Measurements from ENCODE around the gene RNF8.

The RNF8 gene

DNA sequence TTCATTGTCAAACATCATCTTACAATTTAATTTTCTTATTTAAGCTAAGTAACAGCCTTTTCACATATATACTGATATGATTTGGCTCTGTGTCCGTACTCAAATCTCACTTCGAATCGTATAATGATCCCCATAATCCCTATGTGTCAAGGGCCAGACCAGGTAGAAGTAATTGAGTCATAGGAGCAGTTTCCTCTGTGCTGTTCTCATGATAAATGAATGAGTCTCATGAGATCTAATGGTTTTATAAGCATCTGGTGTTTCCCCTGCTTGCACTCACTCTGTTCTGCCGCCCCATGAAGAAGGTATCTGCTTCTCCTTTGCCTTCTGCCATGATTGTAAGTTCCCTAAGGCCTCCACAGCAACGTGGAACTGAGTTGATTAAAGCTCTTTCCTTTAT is 54.2 kb downstream of the RNF8 start:
- CTCF ChIA-PET, result interaction anchor here (0.6 kb wide), 3 partner anchors 47 to 1918 kb away, joined by 3 to 5 read pairs (median 3); no protein-coding TSS in a partner anchor
- H3K4me3 ChIP-seq (ENCODE audit: low read depth, low read length), result no peak overlapping the region
- H3K9me3 ChIP-seq (ENCODE audit: control insufficient read depth, insufficient read depth, low read depth, low read length), result no peaks in the 10 kb centered on the region
- POLR2A ChIA-PET, result no interaction called here
- TF ChIP-seq OVOL3 (tag by site-specific recombination; IDR thresholded peaks at IDR 0.05) (no peak), ZNF157 (tag by site-specific recombination; IDR thresholded peaks at IDR 0.05) (no peak), BCL11B (tag by site-specific recombination; IDR thresholded peaks at IDR 0.05; ENCODE audit: low read depth) (no peak), ZNF514 (tag by site-specific recombination; IDR thresholded peaks at IDR 0.05) (no peak), ZXDB (tag by site-specific recombination; IDR thresholded peaks at IDR 0.05) (no peak), ZBTB21 (tag by site-specific recombination; IDR thresholded peaks at IDR 0.05) (no peak), ZNF529 (tag by site-specific recombination; IDR thresholded peaks at IDR 0.05; ENCODE audit: insufficient replicate concordance) (no peak), ZNF621 (tag by site-specific recombination; IDR thresholded peaks at IDR 0.05) (no peak), ZNF404 (tag by site-specific recombination; IDR thresholded peaks at IDR 0.05) (no peak), ZNF610 (tag by site-specific recombination; IDR thresholded peaks at IDR 0.05; ENCODE audit: borderline replicate concordance) (no peak), RBAK (tag by site-specific recombination; IDR thresholded peaks at IDR 0.05) (no peak), SP2 (tag by site-specific recombination; IDR thresholded peaks at IDR 0.05) (no peak), ZNF266 (tag by site-specific recombination; IDR thresholded peaks at IDR 0.05; ENCODE audit: low read depth) (no peak), ZNF239 (tag by site-specific recombination; IDR thresholded peaks at IDR 0.05) (no peak), ZNF10 (tag by site-specific recombination; IDR thresholded peaks at IDR 0.05) (no peak), ZSCAN16 (tag by site-specific recombination; IDR thresholded peaks at IDR 0.05) (no peak)
- TF ChIP-seq, protein P1, sequence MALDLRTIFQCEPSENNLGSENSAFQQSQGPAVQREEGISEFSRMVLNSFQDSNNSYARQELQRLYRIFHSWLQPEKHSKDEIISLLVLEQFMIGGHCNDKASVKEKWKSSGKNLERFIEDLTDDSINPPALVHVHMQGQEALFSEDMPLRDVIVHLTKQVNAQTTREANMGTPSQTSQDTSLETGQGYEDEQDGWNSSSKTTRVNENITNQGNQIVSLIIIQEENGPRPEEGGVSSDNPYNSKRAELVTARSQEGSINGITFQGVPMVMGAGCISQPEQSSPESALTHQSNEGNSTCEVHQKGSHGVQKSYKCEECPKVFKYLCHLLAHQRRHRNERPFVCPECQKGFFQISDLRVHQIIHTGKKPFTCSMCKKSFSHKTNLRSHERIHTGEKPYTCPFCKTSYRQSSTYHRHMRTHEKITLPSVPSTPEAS (tag by site-specific recombination; IDR thresholded peaks at IDR 0.05), result no peak
- TF ChIP-seq, protein P2, sequence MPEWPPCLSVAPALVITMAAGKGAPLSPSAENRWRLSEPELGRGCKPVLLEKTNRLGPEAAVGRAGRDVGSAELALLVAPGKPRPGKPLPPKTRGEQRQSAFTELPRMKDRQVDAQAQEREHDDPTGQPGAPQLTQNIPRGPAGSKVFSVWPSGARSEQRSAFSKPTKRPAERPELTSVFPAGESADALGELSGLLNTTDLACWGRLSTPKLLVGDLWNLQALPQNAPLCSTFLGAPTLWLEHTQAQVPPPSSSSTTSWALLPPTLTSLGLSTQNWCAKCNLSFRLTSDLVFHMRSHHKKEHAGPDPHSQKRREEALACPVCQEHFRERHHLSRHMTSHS (tag by site-specific recombination; IDR thresholded peaks at IDR 0.05), result no peak
- TF ChIP-seq, protein P3, sequence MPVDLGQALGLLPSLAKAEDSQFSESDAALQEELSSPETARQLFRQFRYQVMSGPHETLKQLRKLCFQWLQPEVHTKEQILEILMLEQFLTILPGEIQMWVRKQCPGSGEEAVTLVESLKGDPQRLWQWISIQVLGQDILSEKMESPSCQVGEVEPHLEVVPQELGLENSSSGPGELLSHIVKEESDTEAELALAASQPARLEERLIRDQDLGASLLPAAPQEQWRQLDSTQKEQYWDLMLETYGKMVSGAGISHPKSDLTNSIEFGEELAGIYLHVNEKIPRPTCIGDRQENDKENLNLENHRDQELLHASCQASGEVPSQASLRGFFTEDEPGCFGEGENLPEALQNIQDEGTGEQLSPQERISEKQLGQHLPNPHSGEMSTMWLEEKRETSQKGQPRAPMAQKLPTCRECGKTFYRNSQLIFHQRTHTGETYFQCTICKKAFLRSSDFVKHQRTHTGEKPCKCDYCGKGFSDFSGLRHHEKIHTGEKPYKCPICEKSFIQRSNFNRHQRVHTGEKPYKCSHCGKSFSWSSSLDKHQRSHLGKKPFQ (tag by site-specific recombination; IDR thresholded peaks at IDR 0.05), result no peak
- TF ChIP-seq, protein P4, sequence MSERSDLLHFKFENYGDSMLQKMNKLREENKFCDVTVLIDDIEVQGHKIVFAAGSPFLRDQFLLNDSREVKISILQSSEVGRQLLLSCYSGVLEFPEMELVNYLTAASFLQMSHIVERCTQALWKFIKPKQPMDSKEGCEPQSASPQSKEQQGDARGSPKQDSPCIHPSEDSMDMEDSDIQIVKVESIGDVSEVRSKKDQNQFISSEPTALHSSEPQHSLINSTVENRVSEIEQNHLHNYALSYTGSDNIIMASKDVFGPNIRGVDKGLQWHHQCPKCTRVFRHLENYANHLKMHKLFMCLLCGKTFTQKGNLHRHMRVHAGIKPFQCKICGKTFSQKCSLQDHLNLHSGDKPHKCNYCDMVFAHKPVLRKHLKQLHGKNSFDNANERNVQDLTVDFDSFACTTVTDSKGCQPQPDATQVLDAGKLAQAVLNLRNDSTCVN (tag by site-specific recombination; optimal IDR thresholded peaks at IDR 0.05), result no peak
- H3K4me1 ChIP-seq (ENCODE audit: control insufficient read depth, insufficient read depth, low read length), result no peaks in the 10 kb centered on the region
- H3K27ac ChIP-seq (ENCODE audit: extremely low read depth, low read depth, low read length), result no peak overlapping the region
- no peaks in the 10 kb centered on the region for H3K36me3 ChIP-seq (ENCODE audit: control insufficient read depth in 2 of 2, insufficient read depth in 1 of 2, low read length in 2 of 2)

DNA sequence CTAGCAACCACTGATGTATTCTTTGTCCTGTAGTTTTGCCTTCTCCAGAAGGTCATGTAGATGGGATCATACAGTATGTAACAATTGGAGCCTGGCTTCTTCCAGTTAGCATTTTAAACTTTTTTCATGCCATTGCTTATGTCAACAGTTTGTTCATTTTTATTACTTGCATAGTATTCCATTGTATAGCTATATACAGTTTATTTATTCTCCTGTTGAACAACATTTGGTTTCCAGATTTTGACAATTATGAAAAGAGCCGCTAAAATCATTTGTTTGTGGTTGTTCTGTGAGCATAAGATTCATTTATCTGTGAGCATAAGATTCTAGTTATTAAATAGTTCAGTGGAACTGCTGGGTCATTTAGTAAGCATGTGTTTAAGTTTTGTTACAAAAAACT is 55.7 kb downstream of the RNF8 start:
- ChIA-PET POLR2A (no interaction called here), CTCF (interaction anchor here (0.6 to 2.8 kb wide), 2 partner anchors 28 to 84 kb away, joined by 3 to 8 read pairs; no protein-coding TSS in a partner anchor)
- Histone ChIP-seq H3K36me3 (ENCODE audit: control insufficient read depth in 2 of 2, insufficient read depth in 1 of 2, low read length in 2 of 2) (no peaks in the 10 kb centered on the region), H3K4me1 (ENCODE audit: control insufficient read depth, insufficient read depth, low read length) (no peaks in the 10 kb centered on the region), H3K4me3 (ENCODE audit: low read depth, low read length) (no peak overlapping the region), H3K9me3 (ENCODE audit: control insufficient read depth, insufficient read depth, low read depth, low read length) (no peaks in the 10 kb centered on the region), H3K27ac (ENCODE audit: extremely low read depth, low read depth, low read length) (no peak overlapping the region)
- peak; percentile 52; the same call in 1 of the 2 replicates for TF ChIP-seq ZNF660 (tag by site-specific recombination; IDR thresholded peaks at IDR 0.05)
- TF ChIP-seq ZNF521 (tag by site-specific recombination; IDR thresholded peaks at IDR 0.05), result no peak
- no peak for TF ChIP-seq BCL11B (tag by site-specific recombination; IDR thresholded peaks at IDR 0.05; ENCODE audit: low read depth)
- peak; percentile 53 for TF ChIP-seq ZNF146 (tag by site-specific recombination; IDR thresholded peaks at IDR 0.05)
- TF ChIP-seq ZNF677 (tag by site-specific recombination; IDR thresholded peaks at IDR 0.05), result no peak
- TF ChIP-seq ZNF366 (tag by site-specific recombination; conservative IDR thresholded peaks at IDR 0.05), result no peak

Data from HEK293 (cell line).